ENCODE results near the gene CHMP4A. TPM values are rescaled to one million over a fixed set of nuclear protein-coding genes. Genes with fewer than 3 reads are reported as not detected.
A peak's percentile ranks its signal among the peaks of the same experiment; 100 is the strongest.

Gene CHMP4A
- total and polyA plus RNA-seq, 2 of the 13 experiments (the other 11 are each of a cell fraction or from before 2014, with no cell fraction given) = 83.6 to 113 TPM

- TF ChIP-seq ZNF460 (CRISPR knock-in tag; IDR thresholded peaks at IDR 0.05; ENCODE audit: borderline replicate concordance) = no peak
- TF ChIP-seq TBX3 (IDR thresholded peaks at IDR 0.05; ENCODE audit: borderline replicate concordance) = no peak
- TF ChIP-seq MTERF4 (CRISPR knock-in tag; IDR thresholded peaks at IDR 0.05) = no peak
- TF ChIP-seq ZNF652 (CRISPR knock-in tag; IDR thresholded peaks at IDR 0.05; ENCODE audit: borderline replicate concordance, low read depth) = no peak
- TF ChIP-seq IRF2 (CRISPR knock-in tag; IDR thresholded peaks at IDR 0.05) = peak; percentile 12; the same call in 1 of the 2 replicates
- no peak for TF ChIP-seq ZNF432 (CRISPR knock-in tag; IDR thresholded peaks at IDR 0.05; ENCODE audit: borderline replicate concordance)
- TF ChIP-seq ESRRA (CRISPR knock-in tag; IDR thresholded peaks at IDR 0.05; ENCODE audit: low read depth) = no peak
- no peak for TF ChIP-seq ATF4 (CRISPR knock-in tag; IDR thresholded peaks at IDR 0.05)
- TF ChIP-seq ISL2 (CRISPR knock-in tag; IDR thresholded peaks at IDR 0.05) = no peak
- no peak for TF ChIP-seq SOX6 (IDR thresholded peaks at IDR 0.05)
- TF ChIP-seq SOX6 (CRISPR knock-in tag; IDR thresholded peaks at IDR 0.05) = no peak
- no peak for TF ChIP-seq CBX1 (IDR thresholded peaks at IDR 0.05; ENCODE audit: low read depth)
- no peak for TF ChIP-seq NRL (CRISPR knock-in tag; IDR thresholded peaks at IDR 0.05; ENCODE audit: borderline replicate concordance)
- no peak for TF ChIP-seq TCF12 (IDR thresholded peaks at IDR 0.05)
- TF ChIP-seq TCF12 (CRISPR knock-in tag; IDR thresholded peaks at IDR 0.05) = no peak
- TF ChIP-seq ZNF33B (CRISPR knock-in tag; IDR thresholded peaks at IDR 0.05) = 0 out of 2 replicates have a peak, but pooled peaks have one; percentile 34
- no peak for TF ChIP-seq ZNF780A (CRISPR knock-in tag; IDR thresholded peaks at IDR 0.05)
- TF ChIP-seq GTF3A (CRISPR knock-in tag; conservative IDR thresholded peaks at IDR 0.05) = 0 out of 2 replicates have a peak, but pooled peaks have one; percentile 50
- TF ChIP-seq WIZ (CRISPR knock-in tag; IDR thresholded peaks at IDR 0.05) = no peak
- TF ChIP-seq HOMEZ (CRISPR knock-in tag; IDR thresholded peaks at IDR 0.05; ENCODE audit: low read depth) = no peak
- TF ChIP-seq JDP2 (CRISPR knock-in tag; IDR thresholded peaks at IDR 0.05; ENCODE audit: borderline replicate concordance) = no peak
- 0 out of 2 replicates have a peak, but pooled peaks have one; percentile 46 for TF ChIP-seq ZNF543 (CRISPR knock-in tag; IDR thresholded peaks at IDR 0.05)
- no peak for TF ChIP-seq PRMT3 (CRISPR knock-in tag; IDR thresholded peaks at IDR 0.05; ENCODE audit: borderline replicate concordance, low read depth)
- no peak for TF ChIP-seq PHF5A (CRISPR knock-in tag; IDR thresholded peaks at IDR 0.05; ENCODE audit: low read depth, unreplicated experiment)
- TF ChIP-seq ARNT (IDR thresholded peaks at IDR 0.05) = no peak
- no peak for TF ChIP-seq SNAPC5 (CRISPR knock-in tag; IDR thresholded peaks at IDR 0.05; ENCODE audit: borderline replicate concordance)
- 0 out of 2 replicates have a peak, but pooled peaks have one; percentile 54 for TF ChIP-seq RARG (CRISPR knock-in tag; IDR thresholded peaks at IDR 0.05; ENCODE audit: low read depth)
- 0 out of 2 replicates have a peak, but pooled peaks have one; percentile 30 for TF ChIP-seq ZC3H4 (CRISPR knock-in tag; IDR thresholded peaks at IDR 0.05; ENCODE audit: borderline replicate concordance)
Measured at GRCh38 chr14:24234095-24235005, 21.1 kb upstream of the CHMP4A start (continued).

Measured in HepG2 (cell line).